GM18508 (cell line): ENCODE results near the gene SPCS2.
"Not testable (repeated sequence)": the region's sequence is repeated elsewhere in the genome, so short reads cannot be mapped to it uniquely, and the experiment has no call there.

Source experiments
- ATAC-seq: cut with Tn5 transposase; IDR thresholded peaks from one replicate; pipeline ENCODE4 v1.9.1; 2021; ENCODE audit warnings: moderate number of reproducible peaks; ENCODE audit not compliant: insufficient read depth, unreplicated experiment

Gene SPCS2

DNA sequence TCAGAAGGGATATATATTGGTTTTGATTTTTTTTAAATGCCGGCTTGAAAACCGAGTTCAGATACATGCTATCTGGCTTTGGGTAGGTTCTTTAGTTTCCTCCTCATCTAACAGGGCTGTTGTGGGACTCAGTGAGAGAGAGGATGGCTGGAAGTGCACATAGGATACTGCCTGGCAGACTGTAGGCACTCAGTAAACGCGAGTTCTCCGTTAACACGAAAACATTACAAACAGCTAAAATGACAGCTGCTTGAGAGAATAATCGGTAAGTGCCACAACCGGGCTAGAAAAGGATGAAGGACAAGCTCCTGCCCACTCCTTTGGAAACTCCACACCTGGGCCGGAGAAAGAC lies 544 bp upstream of the SPCS2 start:
- no peak for ATAC-seq

DNA sequence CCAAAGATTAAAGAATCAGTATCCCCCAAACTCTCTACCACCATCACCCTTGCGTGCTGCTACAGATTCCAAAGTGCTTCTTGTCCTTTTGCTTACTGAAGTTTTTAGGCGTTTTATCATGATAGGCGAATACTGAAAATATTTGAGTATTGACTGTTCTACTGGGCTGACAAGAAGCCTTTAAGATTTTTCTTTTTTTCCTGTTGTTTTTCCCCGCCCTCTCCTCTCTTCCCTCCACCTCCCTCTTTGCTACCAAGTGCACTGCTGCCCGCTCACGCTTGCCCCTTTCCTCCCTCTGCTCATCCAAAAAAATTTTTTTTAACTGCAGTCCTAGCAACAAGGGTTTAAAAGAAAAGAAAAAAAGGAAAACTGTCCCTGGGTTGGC lies 679 bp downstream of the SPCS2 start:
- no peak for ATAC-seq

DNA sequence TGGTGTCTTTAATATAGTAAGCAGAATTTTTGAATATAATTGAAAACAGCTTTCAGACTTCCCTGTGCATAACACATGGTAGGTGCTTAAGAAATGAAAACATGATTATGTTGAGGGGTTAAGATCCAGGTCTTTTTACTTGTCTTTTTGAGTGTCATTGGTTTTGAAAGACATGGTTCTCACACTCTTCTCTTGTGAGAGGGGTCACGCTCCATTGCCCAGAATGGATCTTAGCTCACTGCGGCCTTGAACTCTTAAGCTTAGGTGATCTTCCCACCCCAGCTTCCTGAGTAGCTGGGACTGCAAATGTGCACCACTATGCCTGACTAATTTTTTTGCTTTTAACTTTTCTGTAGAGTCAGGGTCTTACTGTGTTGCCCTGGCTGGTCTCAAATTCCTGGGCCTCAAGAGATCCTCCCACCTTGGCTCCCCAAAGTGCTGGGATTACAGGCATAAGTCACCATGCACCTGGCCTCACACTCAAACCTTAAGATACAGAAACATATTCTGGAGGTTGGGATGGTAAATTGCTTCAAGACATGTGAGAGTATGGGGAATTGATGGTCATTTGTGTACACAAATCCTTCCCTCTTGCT lies 1.4 kb downstream of the SPCS2 start:
- no peak for ATAC-seq

DNA sequence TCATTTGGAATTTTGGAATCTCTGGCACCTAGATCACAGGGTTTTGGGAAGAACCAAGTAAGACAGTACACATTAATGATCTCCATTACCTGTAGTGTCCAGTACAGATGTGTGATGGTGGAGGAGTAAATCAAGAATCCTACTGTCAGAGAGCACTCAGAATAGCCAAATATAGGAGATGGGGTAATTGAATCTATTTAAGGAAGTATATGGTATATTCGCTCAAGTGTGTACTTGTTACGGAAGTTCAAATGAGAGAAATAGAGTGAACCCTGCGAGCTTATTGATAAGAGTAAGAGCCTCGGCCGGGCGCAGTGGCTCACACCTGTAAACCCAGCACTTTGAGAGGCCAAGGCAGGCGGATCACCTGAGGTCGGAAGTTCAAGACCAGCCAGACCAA lies 2.2 kb downstream of the SPCS2 start:
- no peak for ATAC-seq

DNA sequence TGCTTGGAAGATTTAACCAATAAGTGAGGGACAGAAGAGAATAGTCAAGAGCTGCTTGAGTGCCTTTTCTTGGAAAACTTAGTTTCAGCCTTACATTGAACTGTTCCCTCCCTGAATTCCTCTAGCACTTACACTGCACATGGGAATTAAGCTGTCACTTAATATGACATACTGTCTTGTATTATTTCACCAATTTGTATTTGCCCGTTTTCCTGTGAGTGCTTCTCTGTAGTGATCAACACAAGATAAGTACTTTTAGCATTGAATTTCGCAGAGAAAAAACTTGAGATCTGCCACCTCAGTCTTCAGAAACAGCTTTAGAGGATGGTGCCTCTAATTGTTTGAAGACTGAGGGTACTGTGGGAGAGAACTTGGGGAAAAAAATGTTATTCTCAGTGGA lies 3.7 kb downstream of the SPCS2 start:
- ATAC-seq = no peak

DNA sequence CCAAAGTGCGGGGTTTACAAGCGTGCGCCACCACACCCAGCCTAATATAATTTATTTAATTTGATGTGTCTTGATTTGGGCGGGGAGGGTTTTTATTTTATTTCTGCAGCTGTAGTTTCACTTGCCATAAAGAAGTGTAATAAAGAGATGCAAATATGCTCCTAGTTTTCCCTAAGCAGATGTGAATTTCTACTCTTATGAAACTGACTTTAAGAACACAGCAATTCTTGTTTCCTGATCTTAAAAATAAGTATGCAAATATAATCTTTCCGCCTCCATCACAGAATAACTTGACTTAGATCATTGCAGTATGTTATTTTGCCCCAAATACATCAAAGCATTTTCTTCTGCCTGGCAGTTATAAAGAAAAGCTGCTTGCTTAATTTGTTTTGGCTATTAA lies 4.4 kb downstream of the SPCS2 start:
- ATAC-seq = no peak

DNA sequence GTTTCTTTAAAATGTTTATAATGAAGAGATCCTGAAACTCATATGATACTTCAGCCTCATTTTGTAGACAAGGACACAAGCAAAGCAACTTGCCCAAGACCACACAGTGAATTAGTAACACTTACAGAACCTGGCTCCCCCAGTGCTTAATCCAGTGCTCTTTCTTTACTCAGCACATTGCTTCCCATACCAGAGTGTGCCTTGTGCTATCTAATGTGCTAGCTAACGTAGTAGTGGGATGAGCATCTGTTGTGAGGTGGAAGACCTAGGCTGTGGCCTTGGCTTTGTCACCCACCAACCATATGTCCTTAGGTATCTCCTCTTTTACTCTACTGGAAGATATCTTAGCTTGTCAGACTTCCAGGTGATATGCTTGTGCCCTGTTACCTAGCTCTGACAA lies 5.1 kb downstream of the SPCS2 start:
- no peak for ATAC-seq

DNA sequence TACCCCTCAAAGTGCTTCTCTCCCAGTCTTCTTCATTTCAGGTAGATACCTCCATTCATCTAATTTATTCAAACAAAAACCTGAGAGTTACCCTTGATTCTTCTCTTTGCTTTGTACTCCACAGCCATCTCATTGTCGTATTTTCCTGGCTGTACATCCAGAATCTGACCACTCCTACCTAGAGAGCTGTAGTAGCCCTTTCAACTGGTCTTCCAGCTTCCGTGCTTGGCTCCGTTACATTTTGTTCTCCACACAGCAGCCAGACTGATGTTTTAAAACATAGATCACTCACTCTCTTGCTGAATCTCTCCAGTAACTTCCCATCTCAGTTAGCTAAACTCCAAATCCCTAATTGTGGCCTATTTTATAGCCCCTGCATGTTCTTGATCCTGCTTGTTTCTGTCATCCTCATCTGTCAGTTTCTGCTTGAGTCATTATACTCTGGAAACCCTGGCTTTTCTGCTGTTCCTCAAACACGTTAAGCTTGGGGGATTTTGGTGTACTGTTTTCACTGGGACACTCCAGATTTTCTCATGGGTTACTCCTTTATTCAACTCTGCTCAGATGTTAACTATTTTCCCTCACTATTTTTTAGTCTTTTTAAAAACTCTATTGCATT lies 7.4 kb downstream of the SPCS2 start:
- ATAC-seq = no peak

DNA sequence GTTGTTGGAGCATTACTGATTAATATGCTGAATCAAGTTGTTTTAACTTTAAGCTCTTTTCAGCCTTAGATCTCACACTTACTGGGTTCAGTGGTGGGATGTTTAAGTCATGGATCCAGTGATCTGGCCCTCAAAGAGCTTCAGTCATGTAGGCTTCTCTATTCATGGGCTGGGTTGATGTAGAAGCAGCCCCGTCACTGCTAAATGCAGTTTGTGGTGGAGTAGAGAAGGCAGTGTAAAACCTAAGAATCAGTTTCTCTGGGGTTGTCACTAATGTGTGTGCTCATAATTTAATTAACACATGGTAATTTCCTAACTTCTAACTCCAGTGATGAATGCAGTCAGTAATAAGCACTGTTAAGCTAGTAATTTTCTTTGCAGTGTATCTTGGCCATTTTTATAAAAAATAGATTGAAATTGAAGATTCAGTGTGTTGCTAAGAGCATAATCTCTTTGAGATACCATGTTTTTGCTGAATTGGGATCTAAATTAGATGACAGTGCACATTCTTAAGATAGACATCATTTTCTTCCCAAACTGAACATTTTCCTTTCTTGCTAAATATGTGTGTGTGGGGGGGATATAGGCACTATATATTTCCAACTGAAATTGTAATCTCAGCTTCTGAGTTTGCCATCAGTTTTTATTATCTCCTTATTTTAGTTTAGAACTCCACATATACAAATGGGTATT lies 9.0 kb downstream of the SPCS2 start:
- ATAC-seq = no peak

DNA sequence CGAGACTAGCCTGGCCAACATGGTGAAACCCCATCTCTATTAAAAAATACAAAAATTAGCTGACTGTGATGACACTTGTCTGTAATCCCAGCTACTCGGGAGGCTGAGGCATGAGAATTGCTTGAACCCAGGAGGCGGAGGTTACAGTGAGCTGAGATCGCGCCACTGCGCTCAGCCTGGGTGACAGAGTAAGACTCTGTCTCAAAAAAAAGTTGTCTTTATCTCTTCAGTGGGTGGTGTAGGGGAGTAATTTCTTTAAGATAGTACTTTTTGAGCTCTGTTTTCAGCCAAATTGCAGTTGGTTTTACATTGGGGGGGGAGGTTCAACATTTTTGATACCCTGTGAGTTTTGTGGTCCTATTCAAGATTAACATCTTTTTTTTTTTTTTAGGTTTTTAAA lies 11.1 kb downstream of the SPCS2 start:
- ATAC-seq = not testable (repeated sequence)

DNA sequence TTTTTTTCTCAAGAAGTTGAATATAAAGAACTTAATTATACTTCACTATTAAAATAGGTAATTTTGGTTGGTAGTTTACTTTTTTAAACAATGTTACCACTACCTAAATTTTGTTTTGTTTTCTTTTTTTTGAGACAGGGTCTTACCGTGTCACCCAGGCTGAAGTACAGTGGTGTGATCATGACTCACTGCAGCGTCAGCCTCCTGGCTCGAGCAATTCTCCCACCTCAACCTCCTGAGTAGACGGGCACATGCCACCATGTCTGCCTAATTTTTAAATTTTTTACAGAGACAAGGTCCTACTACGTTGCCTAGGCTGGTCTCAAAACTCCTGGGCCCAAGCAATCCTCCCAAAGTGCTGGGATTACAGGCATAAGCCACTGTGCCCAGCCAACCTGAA lies 17.6 kb downstream of the SPCS2 start:
- no peak for ATAC-seq

DNA sequence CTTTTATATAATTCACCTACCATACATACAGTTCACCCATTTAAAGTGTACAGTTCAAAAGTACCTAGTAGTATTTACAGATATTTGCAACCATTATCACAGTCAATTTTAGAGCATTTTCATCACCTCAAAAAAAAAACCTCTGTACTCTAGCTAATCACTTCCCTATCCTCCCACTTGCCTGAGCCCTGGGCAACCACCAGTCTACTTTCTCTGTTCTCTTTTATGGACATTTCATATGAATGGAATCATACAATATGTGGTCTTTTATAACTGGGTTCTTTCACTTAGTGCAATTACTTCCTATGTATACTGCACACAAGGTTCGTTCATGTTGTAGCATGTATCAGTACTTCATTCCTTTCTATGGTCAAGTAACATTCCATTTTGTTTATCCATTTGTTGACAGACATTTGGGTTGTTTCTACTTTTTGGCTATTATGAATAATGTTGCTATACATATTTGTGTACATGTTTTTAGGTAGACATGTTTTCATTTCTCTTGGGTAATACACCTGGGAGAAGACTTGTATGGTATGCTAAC lies 21.9 kb downstream of the SPCS2 start:
- ATAC-seq = no peak

DNA sequence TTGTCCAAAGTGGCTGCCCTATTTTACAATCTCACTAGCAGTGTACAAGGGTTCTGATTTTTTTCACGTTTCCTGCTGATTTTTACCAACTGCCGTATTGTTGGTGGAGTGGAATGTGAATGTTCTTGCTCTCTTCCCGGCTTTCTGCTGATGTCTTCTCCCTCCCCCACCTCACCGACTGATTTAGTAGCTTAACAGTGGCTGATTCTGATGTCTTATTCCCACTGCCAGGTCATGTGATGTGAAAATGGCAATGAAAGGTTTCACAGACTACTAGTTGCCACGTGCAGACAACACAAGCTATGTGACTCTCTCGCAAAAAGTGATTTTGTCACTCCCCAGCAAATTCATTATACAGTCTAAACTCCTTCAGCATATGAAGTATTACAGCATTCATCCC lies 22.4 kb downstream of the SPCS2 start:
- no peak for ATAC-seq

DNA sequence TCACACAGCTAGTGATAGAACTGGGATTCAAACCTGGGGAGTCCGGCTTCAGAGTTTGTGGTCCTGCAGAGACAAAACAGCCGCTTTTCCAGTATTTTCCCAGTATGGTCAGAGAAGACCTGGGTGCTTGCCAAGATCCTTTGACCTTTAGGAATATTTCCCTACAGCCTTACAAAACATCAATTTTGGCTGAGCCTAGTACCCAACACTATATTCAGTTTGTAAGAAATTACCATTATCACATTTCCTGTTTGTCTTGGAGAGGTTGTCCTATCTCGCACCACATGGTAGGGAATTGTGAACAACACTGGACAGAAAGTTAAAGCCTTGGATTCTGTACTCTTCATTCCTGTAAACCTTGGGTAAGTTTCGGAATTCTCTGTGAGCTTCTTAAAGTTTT lies 29.0 kb downstream of the SPCS2 start:
- no peak for ATAC-seq

DNA sequence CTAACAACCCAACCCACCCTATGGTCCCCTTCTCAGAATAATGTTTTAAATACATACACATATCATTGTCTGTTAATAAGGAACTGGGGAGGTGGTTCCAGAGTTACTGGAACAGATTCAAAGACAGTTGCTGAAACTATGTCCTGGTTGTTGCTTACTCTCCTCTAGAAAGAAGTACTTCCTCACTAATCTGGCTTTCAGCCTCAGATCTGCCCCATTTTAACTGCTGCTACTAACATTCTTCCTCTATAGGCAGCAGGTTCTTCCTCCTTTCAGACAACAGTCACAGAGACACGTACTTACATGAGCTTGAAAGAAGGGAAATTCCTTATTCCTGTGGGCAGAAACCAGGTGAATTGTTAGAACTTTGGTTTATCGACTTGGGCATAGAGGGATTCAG lies 31.6 kb downstream of the SPCS2 start:
- ATAC-seq = no peak

DNA sequence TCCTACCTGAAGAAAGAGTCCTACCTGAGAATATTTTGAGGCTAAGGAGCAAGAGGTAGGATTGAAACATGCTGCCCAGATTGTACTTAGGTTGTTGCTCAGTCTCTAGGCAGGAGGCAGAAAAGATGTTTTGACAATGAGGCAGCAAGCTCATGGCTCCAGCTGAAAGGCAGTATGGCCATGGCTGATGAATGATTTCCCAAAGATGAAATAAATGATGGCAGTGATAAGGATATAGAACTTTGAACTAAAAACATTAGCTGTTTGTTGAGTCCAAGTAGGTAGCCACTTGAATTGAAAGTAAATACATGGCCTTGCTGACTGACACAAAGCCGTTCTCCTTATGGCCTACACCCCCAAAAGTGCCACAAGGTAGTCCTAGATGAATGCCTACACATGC lies 32.8 kb downstream of the SPCS2 start:
- ATAC-seq = no peak

DNA sequence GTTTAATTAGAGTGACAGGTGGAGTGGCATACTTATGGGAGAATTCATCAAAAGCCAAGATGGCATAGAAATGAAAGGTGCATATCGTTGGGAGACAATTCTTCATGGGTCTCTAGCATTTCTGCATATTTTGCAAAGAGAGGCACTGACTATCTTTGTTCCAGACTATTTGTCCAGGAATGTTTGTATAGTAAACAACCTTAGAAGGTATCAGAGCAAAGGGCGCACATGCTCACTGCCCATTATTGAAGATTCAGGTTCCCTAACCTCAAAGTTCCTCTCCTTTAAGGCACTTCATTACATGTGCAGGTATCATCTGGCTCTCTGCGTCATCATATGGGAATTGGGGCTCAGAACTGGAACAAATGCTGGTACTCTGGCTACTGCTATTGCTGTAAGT lies 35.0 kb downstream of the SPCS2 start:
- ATAC-seq = no peak

DNA sequence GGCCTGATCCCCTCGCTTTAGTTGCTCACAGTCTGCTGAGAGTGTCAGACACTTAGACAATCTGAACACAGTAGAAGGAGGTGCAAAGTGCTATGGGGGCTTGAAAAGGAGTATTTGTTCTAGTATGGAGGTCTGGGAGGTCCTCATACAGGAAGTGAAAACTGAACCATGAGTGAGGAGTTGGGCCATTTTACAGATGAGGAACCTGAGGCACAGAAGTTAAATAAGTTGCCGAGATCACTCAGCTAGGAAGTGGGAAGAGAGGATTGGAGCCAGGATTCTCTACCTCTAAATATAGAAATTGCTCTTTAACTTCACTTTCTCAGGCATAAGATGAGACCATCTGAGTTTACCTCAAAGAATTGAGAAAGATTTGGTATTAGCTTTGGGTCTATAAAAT lies 35.7 kb downstream of the SPCS2 start:
- ATAC-seq = no peak

DNA sequence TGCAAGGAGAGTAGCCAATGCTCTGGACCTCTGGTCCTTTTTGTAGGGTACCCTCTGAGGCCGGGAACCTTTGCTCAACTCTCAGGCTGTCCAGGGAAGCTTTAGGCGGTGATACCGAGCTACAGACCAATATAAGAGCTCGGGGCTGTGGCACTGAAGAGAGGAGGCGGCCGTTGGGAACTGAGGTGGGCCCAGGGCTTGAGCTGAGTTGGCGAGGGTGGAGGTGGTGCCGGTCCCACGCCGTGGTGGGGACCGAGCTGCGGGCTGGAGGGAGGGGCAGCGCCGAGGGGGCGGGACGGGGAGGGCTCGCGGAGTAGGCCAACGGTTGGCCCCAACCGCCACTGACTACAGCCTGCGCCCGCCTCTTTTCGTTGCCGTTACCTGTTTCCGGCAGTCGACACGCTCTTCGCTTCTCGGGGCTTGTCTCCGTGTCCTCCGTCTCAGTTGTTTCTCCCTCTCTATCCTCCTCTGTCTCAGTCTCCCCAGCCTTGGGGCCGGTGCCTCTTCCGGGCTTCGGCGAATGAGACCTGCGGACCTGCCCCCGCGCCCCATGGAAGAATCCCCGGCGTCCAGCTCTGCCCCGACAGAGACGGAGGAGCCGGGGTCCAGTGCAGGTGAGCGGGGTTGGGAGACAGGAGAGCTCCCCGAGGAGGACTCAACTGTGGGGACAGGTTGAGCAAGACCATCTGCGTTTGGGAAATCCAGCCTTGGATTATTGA lies 39.6 kb downstream of the SPCS2 start, which contains the start of gene NEU3:
Gene NEU3 (plus strand): TSS at position 393 of the 719 bp plus-strand sequence. CDS start 128 bp downstream, at position 521.
- peak; percentile 61 for ATAC-seq

DNA sequence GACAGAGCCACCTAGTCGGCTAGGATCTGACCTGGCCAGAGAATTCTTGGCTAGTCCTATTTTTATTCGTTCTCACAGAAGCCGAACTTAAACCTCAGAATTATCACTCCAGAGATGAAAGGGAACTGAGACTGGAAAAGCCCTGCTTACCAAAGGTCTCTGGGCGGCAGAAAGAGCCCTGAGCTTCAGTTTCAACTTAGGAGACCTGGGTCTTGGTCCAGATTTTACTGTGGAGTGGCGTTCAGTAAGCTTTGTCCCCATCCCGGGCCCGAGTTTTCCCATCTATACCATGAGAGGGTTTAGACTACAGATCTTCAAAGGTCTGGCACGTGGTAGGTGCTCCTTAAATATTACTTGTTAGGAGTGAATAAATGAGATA lies 40.2 kb downstream of the SPCS2 start:
- ATAC-seq = no peak

DNA sequence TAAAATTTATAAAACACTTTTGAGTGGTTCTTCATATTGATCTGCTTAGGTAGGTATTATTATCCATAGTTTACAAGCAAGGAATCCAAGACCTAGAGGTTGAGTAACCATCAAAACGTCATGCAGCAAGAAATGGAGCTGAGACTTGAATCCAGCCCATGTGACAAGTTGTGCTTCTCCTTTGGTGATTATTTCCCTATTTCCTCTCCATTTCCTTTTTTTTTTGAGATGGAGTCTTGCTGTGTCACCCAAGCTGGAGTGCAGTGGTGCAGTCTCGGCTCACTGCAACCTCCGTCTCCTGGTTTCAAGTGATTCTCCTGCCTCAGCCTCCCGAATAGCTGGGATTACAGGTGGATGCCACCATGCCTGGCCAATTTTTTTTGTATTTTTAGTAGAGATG lies 41.1 kb downstream of the SPCS2 start:
- not testable (repeated sequence) for ATAC-seq
